ENCODE data around the gene TAPBP.
"Not testable (repeated sequence)": the region's sequence is repeated elsewhere in the genome, so short reads cannot be mapped to it uniquely, and the experiment has no call there.

TAPBP gene

DNA sequence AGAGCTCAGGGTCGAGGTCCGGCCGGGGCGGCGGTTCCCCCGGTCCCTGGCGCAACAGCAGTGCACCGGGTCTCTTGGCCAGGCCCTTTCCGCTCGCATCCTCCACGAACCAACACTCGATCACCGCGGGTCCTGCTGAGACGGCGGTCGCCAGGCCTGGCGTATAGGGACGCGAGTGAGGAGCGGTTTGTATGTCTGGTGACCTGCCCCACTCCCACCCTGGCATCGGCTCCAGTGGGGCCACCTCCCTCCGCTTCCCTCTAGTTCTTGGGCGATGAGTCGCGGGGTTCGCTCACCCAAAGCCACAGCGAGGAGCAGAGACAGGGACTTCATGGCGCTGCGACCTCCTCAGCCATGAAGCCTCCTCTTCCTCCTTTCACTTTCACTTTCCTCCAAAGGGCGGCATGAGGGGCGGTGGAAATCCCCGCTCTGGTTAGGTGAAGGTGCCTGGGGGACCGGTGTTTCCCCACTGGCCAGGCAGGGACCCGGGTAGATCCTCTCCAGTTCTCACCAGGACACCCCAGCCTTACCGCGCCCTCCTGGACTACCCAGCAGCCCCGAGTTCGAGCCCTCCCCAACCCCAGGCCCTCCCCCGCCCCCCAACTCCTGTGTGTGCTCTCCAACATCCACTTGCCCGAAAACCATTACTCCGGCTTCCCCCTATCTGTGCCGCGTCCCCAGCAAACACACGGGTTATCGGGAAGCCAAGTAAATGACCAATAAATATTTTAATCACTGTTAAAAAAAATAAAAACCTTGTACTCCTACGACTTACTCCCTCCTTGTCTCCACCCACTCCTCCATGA, at the start of gene TAPBP:
TAPBP (minus strand) TSS at position 370 of the 806 bp plus-strand sequence; CDS start at position 333, 37 bp downstream.
- peak; percentile 49 for DNase-seq

DNA sequence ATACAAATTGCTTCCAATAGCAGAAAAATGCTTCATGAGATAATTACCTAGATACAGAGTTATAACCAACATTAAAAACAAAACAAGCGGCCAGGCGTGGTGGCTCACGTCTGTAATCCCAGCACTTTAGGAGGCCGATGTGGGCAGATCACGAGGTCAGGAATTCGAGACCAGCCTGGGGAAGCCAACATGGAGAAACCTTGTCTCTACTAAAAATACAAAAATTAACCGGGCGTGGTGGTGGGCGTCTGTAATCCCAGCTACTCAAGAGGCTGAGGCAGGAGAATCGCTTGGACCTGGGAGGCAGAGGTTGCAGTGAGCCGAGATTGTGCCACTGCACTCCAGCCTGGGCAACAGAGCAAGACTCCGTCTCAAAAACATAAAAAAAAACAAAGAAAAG, 49.6 kb upstream of the TAPBP start:
- DNase-seq = not testable (repeated sequence)

DNA sequence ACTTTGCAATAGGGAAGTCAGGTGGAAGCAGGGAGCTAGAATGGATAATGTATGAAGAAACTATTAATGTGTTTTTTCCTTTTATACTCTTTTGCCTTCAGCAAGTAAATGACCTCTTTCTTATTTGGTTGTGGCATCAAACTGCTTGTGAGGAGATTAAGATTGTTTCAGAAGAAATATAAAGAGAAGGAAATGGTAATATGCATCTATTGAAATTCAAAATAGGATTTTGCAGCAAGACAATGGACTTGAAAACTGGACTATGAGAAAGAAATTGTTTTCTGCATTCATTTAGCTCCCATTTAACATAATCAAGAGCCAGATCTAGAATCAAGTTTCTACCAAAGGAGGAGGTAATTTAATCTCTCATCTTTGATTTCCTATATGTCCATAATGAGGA, 45.5 kb upstream of the TAPBP start:
- no peak for DNase-seq

DNA sequence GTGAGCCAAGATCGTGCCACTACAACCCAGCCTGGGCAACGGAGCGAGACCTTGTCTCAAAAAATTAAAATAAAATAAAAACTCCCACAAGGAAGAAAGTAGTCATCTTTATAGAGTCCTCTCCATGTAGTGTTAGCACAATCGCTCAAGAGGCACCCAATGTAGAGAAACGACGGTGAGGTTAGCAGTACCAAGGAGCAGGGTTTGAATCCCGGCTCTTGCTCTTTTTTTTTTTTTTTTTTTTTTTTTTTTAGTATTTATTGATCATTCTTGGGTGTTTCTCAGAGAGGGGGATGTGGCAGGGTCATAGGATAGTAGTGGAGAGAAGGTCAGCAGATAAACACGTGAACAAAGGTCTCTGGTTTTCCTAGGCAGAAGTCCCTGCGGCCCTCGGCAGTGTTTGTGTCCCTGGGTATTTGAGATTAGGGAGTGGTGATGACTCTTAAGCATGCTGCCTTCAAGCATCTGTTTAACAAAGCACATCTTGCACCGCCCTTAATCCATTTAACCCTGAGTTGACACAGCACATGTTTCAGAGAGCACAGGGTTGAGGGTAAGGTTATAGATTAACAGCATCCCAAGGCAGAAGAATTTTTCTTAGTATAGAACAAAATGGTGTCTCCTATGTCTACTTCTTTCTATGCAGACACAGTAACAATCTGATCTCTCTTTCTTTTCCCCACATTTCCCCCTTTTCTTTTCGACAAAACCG, 43.4 kb upstream of the TAPBP start:
- not testable (repeated sequence) for DNase-seq

DNA sequence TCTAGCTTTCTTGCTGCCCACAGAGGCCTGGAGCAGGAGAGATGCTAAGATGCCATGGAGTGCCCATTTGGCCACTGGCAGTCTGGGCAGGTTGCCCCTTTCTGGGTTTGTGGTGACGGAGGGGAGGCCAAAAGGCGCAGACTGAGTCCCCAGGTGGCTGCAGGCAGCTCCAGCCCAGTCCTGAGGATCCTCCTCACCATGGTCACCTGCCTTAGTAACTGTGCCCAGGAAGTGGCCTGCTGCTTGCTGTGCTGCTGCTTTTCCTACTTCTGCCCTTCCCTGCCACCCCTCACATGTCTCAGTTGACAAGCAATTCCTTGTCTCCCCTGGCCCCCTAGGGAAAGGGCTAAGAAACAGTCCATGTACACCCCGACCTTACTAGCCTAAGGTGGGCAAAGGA, 42.4 kb upstream of the TAPBP start:
- DNase-seq = no peak

DNA sequence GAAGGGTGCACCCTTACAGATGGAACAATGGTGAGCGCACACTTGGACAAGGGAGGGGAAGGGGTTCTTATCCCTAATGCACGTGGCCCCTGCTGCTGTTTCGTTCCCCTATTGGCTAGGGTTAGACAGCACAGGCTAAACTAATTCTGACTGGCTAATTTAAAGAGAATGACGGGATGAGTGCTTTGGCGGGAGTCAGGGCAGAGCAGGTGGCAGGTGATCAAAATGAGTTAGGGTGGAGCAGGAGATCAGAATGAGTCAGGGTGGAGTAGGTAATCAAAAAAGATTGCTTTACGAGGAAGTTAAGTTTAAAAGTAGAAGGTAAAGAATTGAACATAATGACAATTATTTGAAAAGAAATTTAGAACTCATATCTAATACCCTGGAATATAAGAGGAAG, 42.0 kb upstream of the TAPBP start:
- not testable (repeated sequence) for DNase-seq

DNA sequence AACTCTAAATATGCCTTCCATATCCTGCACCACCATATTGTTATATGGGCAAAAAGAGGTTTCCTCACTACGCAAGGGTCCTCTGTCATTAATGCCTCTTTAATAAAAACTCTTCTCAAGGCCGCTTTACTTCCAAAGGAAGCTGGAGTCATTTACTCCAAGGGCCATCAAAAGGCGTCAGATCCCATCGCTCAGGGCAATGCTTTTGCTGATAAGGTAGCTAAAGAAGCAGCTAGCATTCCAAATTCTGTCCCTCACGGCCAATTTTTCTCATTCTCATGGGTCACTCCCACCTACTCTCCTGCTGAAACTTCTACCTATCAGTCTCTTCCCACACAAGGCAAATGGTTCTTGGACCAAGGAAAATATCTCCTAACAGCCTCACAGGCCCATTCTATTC, 33.9 kb upstream of the TAPBP start:
- DNase-seq = no peak

DNA sequence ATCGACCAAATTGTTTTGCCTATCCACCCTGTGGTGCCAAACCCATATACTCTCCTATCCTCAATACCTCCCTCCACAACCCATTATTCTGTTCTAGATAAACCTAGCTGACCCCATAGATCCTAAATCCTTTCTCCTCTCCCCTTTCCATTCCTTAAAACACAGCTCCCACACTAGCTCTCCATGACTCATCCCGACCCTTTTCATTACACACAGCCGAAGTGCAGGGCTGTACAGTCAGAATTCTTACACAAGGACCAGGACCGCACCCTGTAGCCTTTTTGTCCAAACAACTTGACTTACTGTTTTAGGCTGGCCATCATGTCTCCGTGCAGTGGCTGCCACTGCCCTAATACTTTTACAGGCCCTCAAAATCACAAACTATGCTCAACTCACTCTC, 33.1 kb upstream of the TAPBP start:
- not testable (repeated sequence) for DNase-seq

DNA sequence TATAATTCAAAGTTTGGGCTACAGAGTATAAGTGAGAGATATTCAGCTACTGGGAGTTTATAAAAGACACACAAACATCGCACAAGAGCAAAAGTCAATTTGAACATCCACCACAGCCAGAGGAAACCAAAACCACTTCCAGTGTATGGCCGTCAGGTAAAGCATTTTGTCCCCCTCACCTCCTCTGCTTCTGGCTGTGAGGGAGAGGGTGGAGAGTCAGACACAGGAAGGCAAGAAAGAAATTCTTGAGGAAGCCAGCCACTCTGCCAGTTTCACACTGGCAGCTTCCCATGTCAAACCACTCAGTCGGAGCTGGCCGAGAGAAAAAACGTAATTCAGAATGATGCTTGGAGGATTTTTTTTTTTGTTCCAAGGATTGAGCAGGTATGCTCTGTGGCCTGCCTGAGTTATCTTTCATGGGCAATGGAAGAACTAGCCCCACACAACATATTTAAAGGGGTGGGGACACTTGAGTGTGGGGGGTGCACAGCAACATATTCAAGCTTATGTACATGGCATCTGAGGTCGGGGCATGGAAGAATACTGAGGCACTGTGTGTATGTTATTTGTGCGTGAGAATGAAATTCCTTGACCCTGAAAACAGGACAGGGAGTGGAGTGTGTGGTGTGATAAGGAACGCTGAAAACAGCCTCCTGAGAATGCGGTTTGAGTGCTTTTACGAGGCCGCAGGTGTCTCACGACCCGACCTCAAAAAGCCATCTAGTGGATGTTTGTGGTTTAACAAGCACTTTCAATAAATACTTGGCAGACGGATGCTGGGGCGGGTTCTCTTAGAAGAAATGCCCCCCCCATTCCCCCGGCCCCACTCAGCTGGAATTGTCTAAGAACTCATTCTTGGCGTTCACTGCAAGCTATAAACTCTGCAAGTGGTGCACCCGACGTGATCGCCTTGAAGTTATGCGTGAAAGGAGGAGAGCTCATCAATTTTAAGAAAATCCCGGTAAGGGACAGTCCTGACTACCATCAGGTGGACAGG, 31.1 kb upstream of the TAPBP start:
- peak; percentile 74 for DNase-seq

DNA sequence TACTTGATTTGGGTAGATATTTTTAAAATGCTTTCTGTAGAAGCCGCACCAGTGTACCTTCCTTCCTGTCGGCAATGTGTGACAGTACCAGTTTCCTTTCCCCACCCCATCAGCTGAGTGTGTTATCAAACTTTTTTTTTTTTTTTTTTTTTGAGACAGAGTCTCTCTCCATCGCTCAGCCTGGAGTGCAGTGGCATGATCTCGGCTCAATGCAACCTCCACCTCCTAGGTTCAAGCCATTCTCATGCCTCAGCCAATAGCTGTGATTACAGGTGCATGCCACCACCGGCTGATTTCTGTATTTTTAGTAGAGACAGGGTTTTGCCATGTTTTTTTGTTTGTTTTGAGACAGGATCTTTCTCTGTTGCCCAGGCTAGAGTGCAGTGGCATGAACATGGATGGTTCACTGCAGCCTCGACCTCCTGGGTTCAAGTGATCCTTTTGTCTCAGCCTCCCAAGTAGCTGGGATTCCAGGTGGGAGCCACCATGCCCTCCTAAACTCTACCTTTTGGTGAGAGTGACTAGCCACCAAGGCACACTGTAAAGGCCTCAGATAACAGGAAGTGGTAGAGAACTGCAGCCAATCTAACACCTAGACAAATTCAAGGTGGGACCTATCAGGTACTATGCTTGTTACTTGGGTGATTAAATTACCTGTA, 30.2 kb upstream of the TAPBP start:
- DNase-seq = no peak

DNA sequence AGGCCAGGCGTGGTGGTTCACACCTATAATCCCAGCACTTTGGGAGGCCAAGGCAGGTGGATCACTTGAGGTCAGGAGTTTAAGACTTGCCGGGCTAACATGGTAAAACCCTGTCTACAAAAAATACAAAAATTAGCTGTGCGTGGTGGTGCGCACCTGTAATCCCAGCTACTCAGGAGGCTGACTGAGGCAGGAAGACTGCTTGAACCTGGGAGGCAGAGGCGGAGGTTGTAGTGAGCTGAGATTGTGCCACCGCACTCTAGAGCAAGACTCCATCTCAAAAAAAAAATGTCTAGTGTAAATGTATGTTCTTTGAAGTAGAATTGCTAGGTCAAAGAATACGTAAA, 29.7 kb upstream of the TAPBP start:
- not testable (repeated sequence) for DNase-seq

DNA sequence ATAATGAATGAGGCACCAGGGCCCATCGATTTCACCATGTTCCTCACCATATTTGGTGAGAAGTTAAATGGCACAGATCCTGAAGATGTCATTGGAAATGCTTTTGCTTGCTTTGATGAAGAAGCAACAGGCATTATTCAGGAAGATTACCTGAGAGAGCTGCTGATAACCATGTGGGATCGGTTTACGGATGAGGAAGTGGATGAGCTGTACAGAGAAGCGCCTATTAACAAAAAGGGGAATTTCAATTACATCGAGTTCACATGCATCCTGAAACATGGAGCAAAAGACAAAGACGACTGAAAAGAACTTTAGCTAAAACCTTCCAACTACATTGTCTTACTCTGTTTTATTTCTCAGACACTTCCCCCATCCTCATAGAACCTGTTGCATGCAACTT, 25.3 kb upstream of the TAPBP start:
- DNase-seq = no peak

DNA sequence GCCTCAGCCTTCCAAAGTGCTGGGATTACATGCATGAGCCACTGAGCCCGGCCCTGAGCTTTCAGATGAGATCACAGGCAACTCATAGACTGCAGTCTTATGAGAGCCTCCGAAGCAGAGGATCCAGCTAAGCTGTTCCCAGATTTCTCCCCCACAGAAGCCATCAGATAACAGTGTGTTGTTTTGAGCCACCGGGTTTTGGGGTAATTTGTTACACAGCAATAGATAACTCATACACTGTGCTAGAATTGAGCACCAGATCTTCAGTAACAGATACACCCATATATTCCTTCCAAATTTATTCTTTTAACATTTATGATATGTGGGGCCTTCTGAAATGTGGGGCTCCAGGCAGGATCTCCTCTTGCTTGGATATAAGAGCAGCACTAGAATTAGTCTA, 22.6 kb upstream of the TAPBP start:
- no peak for DNase-seq

DNA sequence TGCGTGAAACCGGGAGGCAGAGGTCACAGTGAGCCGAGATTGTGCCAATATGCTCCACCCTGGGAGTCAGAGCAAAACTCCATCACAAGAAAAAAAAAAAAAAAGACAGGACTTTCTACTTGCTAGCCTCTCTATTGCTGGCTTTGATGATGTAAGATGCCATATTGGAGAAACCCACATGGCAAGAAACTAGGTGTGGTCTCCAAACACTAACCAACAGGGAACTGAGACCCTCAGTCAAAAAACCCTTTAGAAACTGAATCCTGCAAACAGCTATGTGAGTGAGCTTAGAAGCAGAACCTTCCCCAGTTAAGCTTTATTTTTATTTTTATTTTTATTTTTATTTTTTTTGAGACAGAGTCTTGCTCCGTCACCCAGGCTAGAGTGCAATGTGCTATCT, 22.0 kb upstream of the TAPBP start:
- no peak for DNase-seq

DNA sequence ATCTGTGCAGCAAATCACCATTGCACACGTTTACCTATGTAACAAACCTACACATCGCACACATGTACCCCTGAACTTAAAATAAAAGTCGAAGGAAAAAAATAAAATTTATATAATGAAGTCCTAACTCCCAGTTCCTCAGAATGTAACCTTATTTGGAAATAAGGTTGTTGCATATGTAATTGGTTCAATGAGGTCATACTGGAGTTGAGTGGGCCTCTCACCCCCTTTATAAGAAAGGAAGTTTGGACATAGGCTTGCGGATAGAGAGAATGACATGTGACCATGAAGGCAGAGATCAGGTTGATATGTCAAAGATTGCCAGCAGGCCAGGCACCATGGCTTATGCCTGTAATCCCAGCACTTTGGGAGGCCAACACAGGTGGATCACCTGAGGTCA, 19.8 kb upstream of the TAPBP start:
- no peak for DNase-seq

DNA sequence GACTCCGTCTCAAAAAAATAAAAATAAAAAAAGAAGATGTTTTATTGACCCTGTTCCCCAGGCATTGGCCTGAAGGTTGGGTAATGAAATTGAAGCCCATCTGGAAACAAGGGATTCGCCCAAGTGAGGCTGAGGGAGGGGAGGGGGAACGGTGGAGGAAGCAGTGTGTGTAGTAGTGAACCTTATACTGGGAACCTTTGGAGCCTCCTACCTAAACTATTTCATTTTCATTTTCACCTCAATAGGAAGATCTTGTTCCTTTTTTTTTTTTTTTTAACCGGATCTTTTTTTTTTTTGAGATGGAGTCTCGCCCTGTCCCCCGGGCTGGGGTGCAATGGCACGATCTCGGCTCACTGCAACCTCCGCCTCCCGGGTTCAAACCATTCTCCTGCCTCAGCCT, 16.9 kb upstream of the TAPBP start:
- no peak for DNase-seq

DNA sequence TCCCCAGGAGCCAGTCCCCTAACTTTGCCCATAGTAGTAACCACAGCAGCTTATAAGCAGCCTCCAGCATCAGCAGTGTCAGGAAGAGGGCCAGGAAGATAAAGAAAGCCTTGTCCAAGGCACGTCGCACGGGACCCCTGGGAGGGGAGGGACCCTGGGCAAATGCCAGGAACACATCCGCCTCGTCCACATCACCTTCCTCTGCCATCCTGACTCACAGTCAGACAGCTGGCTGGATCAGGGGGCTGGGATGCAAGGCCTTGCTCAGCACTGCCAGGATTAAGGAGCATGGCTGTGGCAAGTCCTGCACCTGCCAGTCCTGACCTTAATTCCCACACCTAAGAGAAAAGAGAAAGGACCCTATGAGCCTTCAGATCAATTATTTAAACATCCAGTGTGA, 15.2 kb upstream of the TAPBP start:
- no peak for DNase-seq

DNA sequence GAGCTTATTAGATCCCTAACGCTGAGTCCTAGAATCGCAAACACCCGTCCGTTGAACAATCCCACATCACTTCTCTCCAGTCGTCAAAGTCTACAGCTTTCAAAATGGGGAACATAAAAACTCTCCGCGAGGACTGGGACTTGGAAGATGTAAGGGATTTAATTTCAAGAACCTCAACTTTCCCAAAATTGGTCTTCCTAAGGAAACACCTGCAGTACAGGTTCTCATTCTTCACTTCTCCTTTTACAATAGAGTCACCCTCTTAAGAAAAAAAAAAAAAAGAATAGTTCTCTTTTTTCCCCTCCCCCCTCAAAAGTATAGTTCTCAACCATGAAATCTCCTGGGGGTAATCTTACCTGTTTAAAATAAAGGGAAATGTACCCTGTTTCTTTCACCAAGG, 10.2 kb upstream of the TAPBP start:
- DNase-seq = peak; percentile 55

DNA sequence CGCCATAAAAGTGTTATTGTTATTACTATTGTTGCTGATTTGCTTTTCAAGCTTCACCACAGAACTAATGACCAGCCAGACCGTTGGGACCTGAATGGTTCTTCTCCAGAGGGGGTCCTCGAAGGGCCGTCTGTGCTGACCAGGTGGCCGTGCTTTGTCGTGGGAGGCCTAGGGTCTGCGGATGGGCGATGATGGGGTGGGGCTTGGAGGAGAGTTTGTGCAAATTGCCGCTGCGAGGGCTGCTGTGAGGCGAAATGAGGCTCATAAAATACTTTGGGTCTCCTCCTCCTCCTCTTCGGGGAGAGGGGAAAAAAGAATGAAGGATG, 9.7 kb upstream of the TAPBP start:
- DNase-seq = no peak

DNA sequence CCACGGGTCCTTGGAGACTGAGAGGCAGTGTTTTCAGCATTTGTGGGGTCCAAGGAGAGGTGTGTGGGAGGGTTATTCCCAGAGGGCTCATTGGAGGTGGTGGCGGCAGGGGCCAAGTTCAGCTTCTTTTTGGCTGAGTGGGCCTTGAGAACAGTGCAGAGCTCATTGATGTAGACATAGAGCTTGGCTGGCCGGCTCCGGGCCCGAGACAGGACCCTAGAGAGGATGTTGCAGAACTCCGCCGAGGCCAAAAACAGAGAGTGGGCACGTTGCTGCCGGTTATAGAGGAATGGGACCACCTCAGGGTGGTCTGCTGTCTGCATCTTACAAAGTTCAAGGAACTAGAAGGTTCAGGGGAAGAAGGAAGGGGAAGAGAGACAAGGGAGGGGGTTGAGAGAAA, 7.3 kb upstream of the TAPBP start:
- DNase-seq = no peak

DNA sequence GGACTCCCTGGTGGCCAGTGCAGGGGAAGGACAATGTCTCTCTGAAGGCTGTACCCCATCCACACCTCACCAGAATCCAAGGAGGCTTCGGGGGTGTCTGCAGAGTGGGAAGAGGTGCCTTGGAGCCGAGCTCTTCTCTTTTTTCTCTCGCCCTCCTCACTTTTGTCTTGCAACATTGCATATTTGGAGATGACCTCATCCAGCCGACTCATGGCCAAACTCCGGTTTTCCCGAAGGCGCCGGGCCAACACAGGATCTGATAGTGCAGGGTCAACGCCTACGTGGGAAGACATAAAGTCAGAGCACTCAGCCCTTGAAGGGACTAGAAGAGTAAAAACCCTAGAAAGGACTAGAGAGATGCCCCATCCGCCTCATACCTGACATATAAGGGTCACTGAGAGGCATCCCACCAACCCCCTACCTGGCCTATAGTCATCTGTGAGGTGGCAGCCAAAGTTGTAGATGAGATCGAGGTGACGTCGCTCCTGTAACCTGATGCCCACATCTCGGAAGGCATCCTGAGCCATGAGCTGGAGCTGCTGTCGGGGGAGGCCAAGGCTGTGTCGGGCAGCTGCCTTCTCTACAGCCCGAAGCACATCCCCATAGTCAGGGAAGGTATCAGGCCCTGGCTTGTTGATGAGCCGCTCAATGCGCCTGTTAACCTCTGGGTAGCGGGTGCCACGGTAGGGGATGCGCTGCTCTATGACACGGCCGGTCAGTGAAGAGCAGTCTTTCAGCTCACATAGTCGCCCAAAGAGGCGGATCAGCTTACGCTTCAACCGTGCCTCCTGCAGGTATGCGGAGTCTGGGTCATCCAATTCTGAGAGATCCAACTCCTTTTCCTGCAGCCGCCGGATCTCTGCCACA, 6.7 kb upstream of the TAPBP start:
- DNase-seq = no peak

DNA sequence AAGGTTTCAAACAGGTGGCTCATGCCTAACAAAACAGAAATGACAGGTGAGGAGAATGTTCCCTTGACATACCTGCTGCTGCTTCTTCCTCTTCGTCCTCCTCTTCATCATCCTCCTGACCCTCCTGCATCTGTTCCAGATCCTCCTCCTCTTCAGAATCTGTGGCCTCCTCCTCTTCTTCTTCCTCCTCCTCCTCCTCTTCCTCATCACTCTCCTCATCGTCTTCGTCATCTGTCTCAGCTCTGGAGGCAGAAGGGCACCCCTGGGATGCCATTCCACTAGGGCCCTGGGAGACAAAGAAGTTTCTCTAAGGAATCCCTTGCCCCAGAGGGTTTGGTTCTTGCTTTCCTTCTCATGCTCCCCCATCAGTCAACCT, 6.0 kb upstream of the TAPBP start:
- no peak for DNase-seq
